ENCODE results near the gene OTOS.

DNA sequence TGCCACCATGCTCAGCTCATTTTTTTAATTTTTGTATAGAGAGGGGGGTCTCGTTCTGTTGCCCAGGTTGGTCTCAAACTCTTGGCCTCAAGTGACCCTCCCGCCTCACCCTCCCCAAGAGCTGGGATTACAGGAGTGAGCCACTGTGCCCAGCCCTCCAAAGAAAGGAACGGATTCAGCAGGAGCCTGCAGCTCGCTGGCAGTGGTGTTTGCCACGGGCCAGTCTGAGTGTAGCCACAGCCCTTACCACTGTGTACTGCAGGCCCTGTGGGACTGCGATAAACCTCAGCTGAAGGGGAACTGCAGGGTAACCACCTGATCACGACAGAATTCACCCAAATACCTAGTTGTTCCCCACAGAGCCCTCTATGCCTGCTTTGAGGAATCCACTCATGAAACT lies 11.1 kb downstream of the OTOS start:
- TF ChIP-seq, protein P1, sequence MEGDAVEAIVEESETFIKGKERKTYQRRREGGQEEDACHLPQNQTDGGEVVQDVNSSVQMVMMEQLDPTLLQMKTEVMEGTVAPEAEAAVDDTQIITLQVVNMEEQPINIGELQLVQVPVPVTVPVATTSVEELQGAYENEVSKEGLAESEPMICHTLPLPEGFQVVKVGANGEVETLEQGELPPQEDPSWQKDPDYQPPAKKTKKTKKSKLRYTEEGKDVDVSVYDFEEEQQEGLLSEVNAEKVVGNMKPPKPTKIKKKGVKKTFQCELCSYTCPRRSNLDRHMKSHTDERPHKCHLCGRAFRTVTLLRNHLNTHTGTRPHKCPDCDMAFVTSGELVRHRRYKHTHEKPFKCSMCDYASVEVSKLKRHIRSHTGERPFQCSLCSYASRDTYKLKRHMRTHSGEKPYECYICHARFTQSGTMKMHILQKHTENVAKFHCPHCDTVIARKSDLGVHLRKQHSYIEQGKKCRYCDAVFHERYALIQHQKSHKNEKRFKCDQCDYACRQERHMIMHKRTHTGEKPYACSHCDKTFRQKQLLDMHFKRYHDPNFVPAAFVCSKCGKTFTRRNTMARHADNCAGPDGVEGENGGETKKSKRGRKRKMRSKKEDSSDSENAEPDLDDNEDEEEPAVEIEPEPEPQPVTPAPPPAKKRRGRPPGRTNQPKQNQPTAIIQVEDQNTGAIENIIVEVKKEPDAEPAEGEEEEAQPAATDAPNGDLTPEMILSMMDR (conservative IDR thresholded peaks at IDR 0.05; ENCODE audit: low read depth, low read length), result no peak
- no peak for TF ChIP-seq EZH2 (IDR thresholded peaks at IDR 0.05; ENCODE audit: borderline replicate concordance, low read depth, low read length, poor library complexity, severe bottlenecking)

Data from A673 (cell line).